K562 (cell line): Measurements from ENCODE around the gene CLTB. TPM values are rescaled to one million over a fixed set of nuclear protein-coding genes. Genes with fewer than 3 reads are reported as not detected.

Experiments used
- ATAC-seq: fragments of 200-7000 bp; cut with Tn5 transposase; 3 replicates; pipeline ENCODE4 v1.9.1; 2020; ENCODE audit warnings: moderate library complexity
- BruUV-seq: library from RNA; stranded (reverse); fragments of 400-500 nt; replicated peaks from 2 replicates; lab custom pipeline; 2021; lab: Mats Ljungman, UMichigan
- CTCF ChIA-PET: fragments of 300-600 bp; formaldehyde crosslinking; extraction: SDS; loops from one replicate; lab custom pipeline; 2021; ENCODE audit warnings: low intra/inter-chr PET ratio; lab: Yijun Ruan, JAX
- POLR2A ChIA-PET: fragments of 300-600, 350-650 bp; sonication (Branson Sonifier 250); formaldehyde crosslinking; extraction: SDS; loops from one replicate; lab custom pipeline; 2021; ENCODE audit warnings: antibody characterized with exemption, inconsistent platforms; lab: Yijun Ruan, JAX
- DNase-seq, 4 experiments: peaks; one replicate each; pipeline versions ENCODE4 v3.0.0 to v3.0.0-alpha.2; 2011 to 2018; ENCODE audit warnings: low spot score in 3 of 4, mixed read lengths in 3 of 4; ENCODE audit errors: extremely low read depth in 1 of 4
- FAIRE-seq: peaks from 2 replicates; lab custom pipeline; 2011; peaks lifted over from hg19 to GRCh38; lab: Jason Lieb, UNC
- H2AFZ ChIP-seq: 2 replicates; pipeline ENCODE4 v1.6.0; 2011; ENCODE audit warnings: low read depth, low read length, control low read depth, inconsistent platforms
- H3K27ac ChIP-seq: fragments of 200-600 bp; 3 replicates; pipeline ENCODE4 v1.8.0; 2011; ENCODE audit warnings: low read depth, mild to moderate bottlenecking, control low read depth, inconsistent platforms, low read length, moderate library complexity, mixed read lengths; ENCODE audit errors: extremely low read depth
- H3K27me3 ChIP-seq, 2 experiments: fragments of 300-600 bp in 1 of 2; 2 replicates in 1 of 2; 3 replicates in 1 of 2; pipeline versions ENCODE4 v1.6.0 to v1.8.0; 2011; ENCODE audit warnings: inconsistent platforms in 2 of 2, low read length in 2 of 2, mild to moderate bottlenecking in 1 of 2, mixed read lengths in 1 of 2, moderate library complexity in 1 of 2; ENCODE audit not compliant: control insufficient read depth in 2 of 2, insufficient read depth in 2 of 2
- H3K36me3 ChIP-seq: fragments of 300-600 bp; 3 replicates; pipeline ENCODE4 v1.8.0; 2011; ENCODE audit warnings: mild to moderate bottlenecking, low read length, inconsistent platforms; ENCODE audit not compliant: control insufficient read depth, insufficient read depth
- H3K4me1 ChIP-seq, 2 experiments: fragments of 200-600 bp in 1 of 2; replicated peaks in 1 of 2; 2 replicates in 1 of 2; 3 replicates in 1 of 2; pipeline versions ENCODE4 v1.5.1 to v1.8.0; 2011; ENCODE audit warnings: inconsistent platforms in 2 of 2, low read length in 2 of 2, mild to moderate bottlenecking in 1 of 2, mixed read lengths in 1 of 2, moderate library complexity in 1 of 2; ENCODE audit not compliant: control insufficient read depth in 2 of 2, insufficient read depth in 2 of 2
- H3K4me2 ChIP-seq: 2 replicates; pipeline ENCODE4 v1.6.1; 2011; ENCODE audit warnings: low read length, control low read depth, inconsistent platforms, mixed read lengths; ENCODE audit not compliant: insufficient read depth
- H3K4me3 ChIP-seq: fragments of 200-600 bp; sonication (generic), shearing (Covaris generic); 2 replicates; pipeline ENCODE4 v1.5.1; 2016; ENCODE audit warnings: control low read depth, inconsistent platforms
- H3K79me2 ChIP-seq: fragments of 200-600 bp; 3 replicates; pipeline ENCODE4 v1.8.0; 2011; ENCODE audit warnings: low read length, inconsistent platforms; ENCODE audit not compliant: control insufficient read depth, insufficient read depth
- H3K9ac ChIP-seq, 2 experiments: 2 replicates each; pipeline versions ENCODE4 v1.6.0 to v1.6.1; 2011; ENCODE audit warnings: low read depth in 2 of 2, low read length in 2 of 2, control low read depth in 1 of 2, inconsistent platforms in 1 of 2, mild to moderate bottlenecking in 1 of 2, mixed read lengths in 1 of 2; ENCODE audit not compliant: insufficient read depth in 1 of 2
- H3K9me1 ChIP-seq: one replicate; pipeline ENCODE4 v1.6.0; 2011; ENCODE audit warnings: inconsistent platforms, mild to moderate bottlenecking, low read length, moderate library complexity; ENCODE audit not compliant: control insufficient read depth, insufficient read depth
- H3K9me3 ChIP-seq: replicated peaks from 2 replicates; pipeline ENCODE4 v1.5.1; 2011; ENCODE audit warnings: low read depth, low read length, inconsistent platforms; ENCODE audit not compliant: control insufficient read depth, insufficient read depth
- H4K20me1 ChIP-seq: replicated peaks from 2 replicates; pipeline ENCODE4 v1.6.1; 2011; ENCODE audit warnings: low read length, inconsistent platforms, mixed read lengths; ENCODE audit not compliant: control insufficient read depth, insufficient read depth
- CBX5 ChIP-seq: IDR thresholded peaks from 2 replicates; pipeline ENCODE4 v1.6.1; 2014; ENCODE audit warnings: low read depth, borderline replicate concordance
- ESRRA ChIP-seq: fragments of 450-650 bp; IDR thresholded peaks from 2 replicates; pipeline ENCODE4 v1.6.1; 2014; ENCODE audit warnings: low read depth, mild to moderate bottlenecking, moderate library complexity, borderline replicate concordance
- NCOR1 ChIP-seq: fragments of 450-650 bp; IDR thresholded peaks from 2 replicates; pipeline ENCODE4 v1.6.1; 2016; ENCODE audit warnings: mild to moderate bottlenecking, moderate library complexity
- PTTG1 ChIP-seq: fragments of 450-650 bp; IDR thresholded peaks from 2 replicates; pipeline ENCODE4 v1.6.1; 2016; ENCODE audit warnings: low read depth, mild to moderate bottlenecking, missing genetic modification characterization, missing compliant biosample characterization
- ZNF586 ChIP-seq: fragments of 450-650 bp; formaldehyde crosslinking; conservative IDR thresholded peaks from 2 replicates; pipeline ENCODE4 v1.4.0; 2020; ENCODE audit warnings: mild to moderate bottlenecking, moderate library complexity
- ZNF707 ChIP-seq: fragments of 250-450 bp; sonication (Bioruptor Pico); conservative IDR thresholded peaks from 2 replicates; pipeline ENCODE4 v1.8.0; 2022; ENCODE audit warnings: inconsistent platforms, mild to moderate bottlenecking, moderate library complexity
- WGBS: fragments of 100-300 bp; shearing (Covaris generic); methylation state at CpG from one replicate; pipeline ENCODE4 v1.1.6; 2016; ENCODE audit warnings: low coverage, mixed read lengths; ENCODE audit not compliant: insufficient coverage; ENCODE audit errors: missing lambda C conversion rate; 5-methylcytosine and 5-hydroxymethylcytosine counted together
- in situ Hi-C: fragments of 300-500 bp; cut with MboI; formaldehyde crosslinking; loops from 4 replicates; pipeline ENCODE4 v1.15.0; 2018; ENCODE audit warnings: inconsistent platforms, mixed read lengths
- intact Hi-C: fragments of 100-400 bp; cut with micrococcal nuclease; formaldehyde crosslinking; loops from 2 replicates; pipeline ENCODE4 v1.14.2; 2022
- polyA plus RNA-seq, 8 experiments: library from polyadenylated mRNA; depleted of rRNA in 4 of 8; stranded (reverse) in 5 of 8; unstranded in 3 of 8; fragments of >200 nt; fragmentation: Nextera tagmentation in 2 of 8; fragmentation: Illumina TruSeq in 1 of 8; extraction: Ambion mirVana in 2 of 8; extraction: Trizol in 1 of 8; gene quantifications; 2 replicates each; pipeline versions ENCODE4 v1.2.1 to v1.2.3, GENCODE V29; 2011 to 2014; ENCODE audit warnings: inconsistent platforms in 1 of 8, missing spikeins in 1 of 8
- total RNA-seq, 7 experiments: library from RNA; depleted of rRNA in 6 of 7; stranded (reverse); fragments of >200 nt in 6 of 7; fragmentation: Illumina TruSeq in 2 of 7; extraction: Trizol in 2 of 7; gene quantifications; 2 replicates each; pipeline versions ENCODE4 v1.2.1 to v1.2.3, GENCODE V29; 2011 to 2021; ENCODE audit warnings: low replicate concordance in 1 of 7
- TF ChIP-seq, protein P1 (sequence below): fragments of 450-650 bp; formaldehyde crosslinking; IDR thresholded peaks from 2 replicates; pipeline ENCODE4 v1.4.0; 2020; ENCODE audit warnings: mild to moderate bottlenecking, moderate library complexity
- TF ChIP-seq, protein P2 (sequence below), 2 experiments: IDR thresholded peaks in 1 of 2; conservative IDR thresholded peaks in 1 of 2; 2 replicates each; pipeline ENCODE4 v1.6.1; 2016; ENCODE audit warnings: low read depth in 2 of 2, mild to moderate bottlenecking in 1 of 2, missing compliant biosample characterization in 1 of 2, missing genetic modification characterization in 1 of 2, moderate library complexity in 1 of 2
- TF ChIP-seq, protein P3 (sequence below): fragments of 450-650 bp; IDR thresholded peaks from 2 replicates; pipeline ENCODE4 v1.6.1; 2016
- TF ChIP-seq, protein P4 (sequence below), 2 experiments: IDR thresholded peaks; 2 replicates each; pipeline ENCODE4 v1.6.1; 2011; ENCODE audit warnings: borderline replicate concordance in 1 of 2, control low read depth in 1 of 2, low read depth in 1 of 2, low read length in 1 of 2, mild to moderate bottlenecking in 1 of 2, mixed read lengths in 1 of 2, moderate library complexity in 1 of 2; ENCODE audit not compliant: insufficient read depth in 1 of 2, insufficient read length in 1 of 2, poor library complexity in 1 of 2, severe bottlenecking in 1 of 2; ENCODE audit errors: extremely low read depth in 1 of 2
- TF ChIP-seq, protein P5 (sequence below): fragments of 250-450 bp; sonication (Bioruptor Pico); IDR thresholded peaks from 2 replicates; pipeline ENCODE4 v1.8.0; 2021; ENCODE audit warnings: mild to moderate bottlenecking, moderate library complexity

CLTB gene
- total and polyA plus RNA-seq, 9 of the 15 experiments (the other 6 are each of a cell fraction or from before 2014, with no cell fraction given): 1.8 to 117 (median 39.0) TPM

DNA sequence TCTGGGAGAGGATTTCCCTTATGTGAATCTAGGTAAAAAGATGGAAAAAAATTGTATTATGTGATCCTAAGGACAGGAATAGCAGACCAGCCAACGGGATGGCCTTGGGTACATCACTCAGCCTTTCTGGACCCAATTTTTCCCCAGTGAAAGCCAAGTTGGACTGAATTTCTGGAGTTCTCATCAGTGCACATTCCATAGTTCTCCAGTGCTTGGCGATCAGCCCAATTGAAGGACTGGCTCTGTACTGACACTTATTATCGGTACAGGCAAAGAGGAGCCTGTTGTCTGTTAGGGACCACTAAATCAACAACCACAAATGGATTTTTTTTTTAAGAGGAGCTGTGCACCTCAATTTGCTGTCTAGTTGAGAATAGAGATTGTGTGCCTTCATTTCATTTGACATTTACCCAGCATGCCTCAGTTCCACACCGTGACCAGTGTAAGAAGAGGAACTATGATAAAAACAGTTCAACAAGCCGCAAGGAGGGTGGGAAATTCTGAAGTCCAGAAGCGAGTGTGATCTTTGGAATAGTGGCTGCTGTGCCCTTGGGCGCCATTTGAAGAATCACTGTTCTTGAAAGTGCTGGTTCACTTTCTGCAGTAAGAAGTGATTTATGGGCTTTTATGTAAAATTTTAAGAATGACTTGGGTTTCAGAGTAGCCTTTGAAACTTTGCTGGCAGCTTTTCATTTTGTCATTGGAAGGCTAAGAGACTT lies 43.1 kb downstream of the CLTB start:
- in situ Hi-C loops (no loop called here), intact Hi-C loops (no loop called here)
- Histone ChIP-seq H3K27me3 (no peaks in the 10 kb centered on the region), H3K79me2 (no peaks in the 10 kb centered on the region), H4K20me1 (no peaks in the 10 kb centered on the region), H3K27ac (no peak overlapping the region), H3K4me1 (peaks cover 7 to 19% of the 10 kb centered on the region in 2 experiments), H3K9me3 (no peaks in the 10 kb centered on the region), H3K4me3 (no peak overlapping the region), H3K36me3 (no peaks in the 10 kb centered on the region), H3K9me1 (no peaks in the 10 kb centered on the region), H3K9ac (no peak overlapping the region; a peak in 1 of 4 replicates), H3K4me2 (no peak overlapping the region), H2AFZ (peak overlapping the region; percentile 67)
- POLR2A ChIA-PET: interaction anchor here (1.0 to 3.0 kb wide), 4 partner anchors 10 to 13 kb away, joined by 3 to 11 read pairs (median 4); partner anchors contain the start of gene KIAA1191
- ATAC-seq (peak; percentile 79), DNase-seq (peak in 2 of 4 experiments; percentile 43 to 49), FAIRE-seq (peak; percentile 32)
- BruUV-seq: no TSS peak
- CTCF ChIA-PET: no interaction called here
- WGBS: 29% methylated on average over 7 of the region's 7 CpGs
- TF ChIP-seq, protein P1, sequence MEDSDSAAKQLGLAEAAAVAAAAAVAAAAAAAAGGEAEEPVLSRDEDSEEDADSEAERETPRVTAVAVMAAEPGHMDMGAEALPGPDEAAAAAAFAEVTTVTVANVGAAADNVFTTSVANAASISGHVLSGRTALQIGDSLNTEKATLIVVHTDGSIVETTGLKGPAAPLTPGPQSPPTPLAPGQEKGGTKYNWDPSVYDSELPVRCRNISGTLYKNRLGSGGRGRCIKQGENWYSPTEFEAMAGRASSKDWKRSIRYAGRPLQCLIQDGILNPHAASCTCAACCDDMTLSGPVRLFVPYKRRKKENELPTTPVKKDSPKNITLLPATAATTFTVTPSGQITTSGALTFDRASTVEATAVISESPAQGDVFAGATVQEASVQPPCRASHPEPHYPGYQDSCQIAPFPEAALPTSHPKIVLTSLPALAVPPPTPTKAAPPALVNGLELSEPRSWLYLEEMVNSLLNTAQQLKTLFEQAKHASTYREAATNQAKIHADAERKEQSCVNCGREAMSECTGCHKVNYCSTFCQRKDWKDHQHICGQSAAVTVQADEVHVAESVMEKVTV: no peak
- TF ChIP-seq, protein P2, sequence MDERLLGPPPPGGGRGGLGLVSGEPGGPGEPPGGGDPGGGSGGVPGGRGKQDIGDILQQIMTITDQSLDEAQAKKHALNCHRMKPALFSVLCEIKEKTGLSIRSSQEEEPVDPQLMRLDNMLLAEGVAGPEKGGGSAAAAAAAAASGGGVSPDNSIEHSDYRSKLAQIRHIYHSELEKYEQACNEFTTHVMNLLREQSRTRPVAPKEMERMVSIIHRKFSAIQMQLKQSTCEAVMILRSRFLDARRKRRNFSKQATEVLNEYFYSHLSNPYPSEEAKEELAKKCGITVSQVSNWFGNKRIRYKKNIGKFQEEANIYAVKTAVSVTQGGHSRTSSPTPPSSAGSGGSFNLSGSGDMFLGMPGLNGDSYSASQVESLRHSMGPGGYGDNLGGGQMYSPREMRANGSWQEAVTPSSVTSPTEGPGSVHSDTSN (CRISPR knock-in tag; IDR thresholded peaks at IDR 0.05; ENCODE audit: low read depth): no peak
- TF ChIP-seq, protein P2 (tag; conservative IDR thresholded peaks at IDR 0.05; ENCODE audit: low read depth): peak; percentile 75
- TF ChIP-seq, protein P3, sequence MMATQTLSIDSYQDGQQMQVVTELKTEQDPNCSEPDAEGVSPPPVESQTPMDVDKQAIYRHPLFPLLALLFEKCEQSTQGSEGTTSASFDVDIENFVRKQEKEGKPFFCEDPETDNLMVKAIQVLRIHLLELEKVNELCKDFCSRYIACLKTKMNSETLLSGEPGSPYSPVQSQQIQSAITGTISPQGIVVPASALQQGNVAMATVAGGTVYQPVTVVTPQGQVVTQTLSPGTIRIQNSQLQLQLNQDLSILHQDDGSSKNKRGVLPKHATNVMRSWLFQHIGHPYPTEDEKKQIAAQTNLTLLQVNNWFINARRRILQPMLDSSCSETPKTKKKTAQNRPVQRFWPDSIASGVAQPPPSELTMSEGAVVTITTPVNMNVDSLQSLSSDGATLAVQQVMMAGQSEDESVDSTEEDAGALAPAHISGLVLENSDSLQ: peak; percentile 25; the same call in 1 of the 2 replicates
- no peak for TF ChIP-seq PTTG1 (tag)
- no peak for TF ChIP-seq ZNF707 (CRISPR knock-in tag)
- TF ChIP-seq, protein P4, sequence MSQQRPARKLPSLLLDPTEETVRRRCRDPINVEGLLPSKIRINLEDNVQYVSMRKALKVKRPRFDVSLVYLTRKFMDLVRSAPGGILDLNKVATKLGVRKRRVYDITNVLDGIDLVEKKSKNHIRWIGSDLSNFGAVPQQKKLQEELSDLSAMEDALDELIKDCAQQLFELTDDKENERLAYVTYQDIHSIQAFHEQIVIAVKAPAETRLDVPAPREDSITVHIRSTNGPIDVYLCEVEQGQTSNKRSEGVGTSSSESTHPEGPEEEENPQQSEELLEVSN (IDR thresholded peaks at IDR 0.05; ENCODE audit: borderline replicate concordance in 1 of 2, extremely low read depth in 1 of 2, insufficient read depth in 1 of 2, insufficient read length in 1 of 2, low read depth in 1 of 2, low read length in 1 of 2, poor library complexity in 1 of 2, severe bottlenecking in 1 of 2): peak in 1 of 2 experiments; percentile 62
- TF ChIP-seq ZNF586 (CRISPR knock-in tag): no peak
- no peak for TF ChIP-seq CBX5
- no peak for TF ChIP-seq ESRRA
- TF ChIP-seq, protein P5, sequence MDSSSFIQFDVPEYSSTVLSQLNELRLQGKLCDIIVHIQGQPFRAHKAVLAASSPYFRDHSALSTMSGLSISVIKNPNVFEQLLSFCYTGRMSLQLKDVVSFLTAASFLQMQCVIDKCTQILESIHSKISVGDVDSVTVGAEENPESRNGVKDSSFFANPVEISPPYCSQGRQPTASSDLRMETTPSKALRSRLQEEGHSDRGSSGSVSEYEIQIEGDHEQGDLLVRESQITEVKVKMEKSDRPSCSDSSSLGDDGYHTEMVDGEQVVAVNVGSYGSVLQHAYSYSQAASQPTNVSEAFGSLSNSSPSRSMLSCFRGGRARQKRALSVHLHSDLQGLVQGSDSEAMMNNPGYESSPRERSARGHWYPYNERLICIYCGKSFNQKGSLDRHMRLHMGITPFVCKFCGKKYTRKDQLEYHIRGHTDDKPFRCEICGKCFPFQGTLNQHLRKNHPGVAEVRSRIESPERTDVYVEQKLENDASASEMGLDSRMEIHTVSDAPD (CRISPR knock-in tag): no peak
- TF ChIP-seq NCOR1: no peak
